H1 (cell line): ENCODE data around the gene SUCLG2. TPM values are rescaled to one million over a fixed set of nuclear protein-coding genes. Genes with fewer than 3 reads are reported as not detected.

Experiments
- TAF7 ChIP-seq: optimal IDR thresholded peaks from 2 replicates; pipeline ENCODE3; 2011; ENCODE audit warnings: low read depth, mild to moderate bottlenecking, inconsistent platforms, low read length, moderate library complexity, borderline replicate concordance
- polyA plus RNA-seq, 7 experiments: library from polyadenylated mRNA; depleted of rRNA in 3 of 7; stranded (reverse) in 5 of 7; unstranded in 2 of 7; fragments of >200 nt in 5 of 7; fragments of 200-250 nt in 2 of 7; gene quantifications; 1 replicate in 5 of 7; 2 replicates in 1 of 7; 4 replicates in 1 of 7; pipeline versions ENCODE4 v1.2.1 to v1.2.3, GENCODE V29; 2011 to 2013; ENCODE audit warnings: missing spikeins in 2 of 7, mixed read lengths in 2 of 7
- total RNA-seq: library from RNA; stranded (reverse); fragmentation: NEBNext Ultra II Directional; extraction: Animal tissue kit (Norgen Biotek cat#: 25700); gene quantifications from 2 replicates; pipeline ENCODE4 v1.2.1, GENCODE V29; 2021

Gene SUCLG2
- total and polyA plus RNA-seq, 2 of the 8 experiments (the other 6 are each of a cell fraction or from before 2014, with no cell fraction given): 12.9 to 46.2 TPM

DNA sequence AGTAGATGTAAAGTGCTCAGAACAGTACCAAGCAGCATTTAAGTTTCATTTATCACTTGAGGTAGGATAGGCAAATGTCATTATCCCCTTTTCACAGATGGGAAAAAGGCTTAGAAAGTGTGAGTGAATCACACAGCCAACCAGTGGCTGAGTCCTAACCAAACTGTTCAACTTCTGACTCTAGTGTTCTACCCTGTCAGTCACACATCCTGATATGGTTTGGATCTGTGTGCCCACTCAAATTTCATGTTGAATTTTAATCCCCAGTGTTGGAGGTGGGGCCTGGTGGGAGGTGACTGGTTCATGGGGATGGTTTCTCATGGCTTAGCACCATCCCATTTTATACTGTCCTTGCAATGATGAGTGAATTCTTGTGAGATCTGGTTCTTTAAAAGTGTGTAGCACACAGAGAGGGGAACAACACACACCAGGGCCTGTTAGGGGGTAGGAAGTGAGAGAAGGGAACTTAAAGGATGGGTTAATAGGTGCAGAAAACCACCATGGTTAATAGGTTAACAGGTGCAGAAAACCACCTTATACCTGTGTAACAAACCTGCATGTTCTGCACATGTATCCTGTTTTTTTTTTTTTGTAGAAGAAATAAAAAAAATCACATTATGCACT is 304.7 kb downstream of the SUCLG2 start (continued):
- no peak for TF ChIP-seq TAF7
